Non-pigmented ciliary epithelial cell (primary cell): ENCODE data around the gene ICA1L.

Source experiments
- DNase-seq: peaks from one replicate; pipeline ENCODE4 v3.0.0-alpha.2; 2010; ENCODE audit warnings: low read depth

ICA1L gene

GRCh38 chr2:202736826-202737225 lies 134.7 kb downstream of the ICA1L start:
- no peak for DNase-seq

DNA sequence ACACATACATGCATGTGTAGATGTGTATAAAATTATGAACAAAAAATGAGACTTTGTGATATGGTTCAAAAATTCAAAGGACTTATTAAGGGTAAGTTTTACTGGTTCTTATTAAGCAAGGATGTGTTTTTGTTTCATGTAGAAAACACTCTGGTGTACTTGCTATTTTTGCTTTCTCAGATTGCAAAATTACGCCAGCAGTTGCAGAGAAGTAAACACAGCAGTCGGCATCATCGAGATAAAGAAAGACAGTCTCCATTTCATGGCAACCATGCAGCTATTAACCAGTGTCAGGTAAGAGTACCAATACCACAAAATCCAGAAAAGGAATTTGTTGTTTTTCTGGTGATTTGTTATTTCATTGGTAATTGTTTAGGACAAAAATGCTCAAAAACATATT lies 145.5 kb downstream of the ICA1L start:
- no peak for DNase-seq

DNA sequence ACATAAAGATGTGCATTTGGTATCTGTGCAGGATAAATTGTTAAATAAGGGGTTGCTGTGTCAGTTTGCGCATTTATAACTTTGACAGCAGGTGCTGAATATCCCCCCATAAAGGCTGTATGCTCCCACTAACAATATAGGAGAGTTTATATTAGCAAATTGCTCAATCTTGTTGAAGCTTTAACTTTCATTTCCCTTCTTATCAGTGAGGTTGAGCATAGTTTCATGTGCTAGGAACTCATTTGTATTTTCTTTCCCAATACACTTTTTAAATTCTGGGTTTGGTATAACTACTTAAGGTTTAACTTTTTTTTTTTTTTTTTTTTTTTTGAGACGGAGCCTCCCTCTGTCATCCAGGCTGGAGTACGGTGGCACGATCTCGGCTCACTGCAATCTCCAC lies 147.8 kb downstream of the ICA1L start:
- DNase-seq, result no peak
